Right atrium auricular region (tissue), 2 donors: ENCODE data around the gene LRRC25. TPM values are rescaled to one million over a fixed set of nuclear protein-coding genes. Genes with fewer than 3 reads are reported as not detected.

Experiments
- DNase-seq: peaks from one replicate; pipeline ENCODE4 v3.0.0-alpha.2; 2019; ENCODE audit warnings: low spot score
- H3K27ac ChIP-seq, 2 donors: fragments of 200-600 bp; sonication (generic); 1 replicate in 1 of 2; 2 replicates in 1 of 2; pipeline ENCODE4 v1.5.1; 2016 to 2019
- H3K27me3 ChIP-seq, 2 donors: fragments of 200-600 bp; sonication (generic); one replicate each; pipeline versions ENCODE4 v1.5.1 to v1.6.0; 2017 to 2019
- H3K36me3 ChIP-seq: fragments of 200-600 bp; sonication (generic); one replicate; pipeline ENCODE4 v1.5.1; 2016
- H3K4me1 ChIP-seq, 2 donors: fragments of 200-600 bp; sonication (generic); one replicate each; pipeline versions ENCODE4 v1.5.1 to v1.6.0; 2017 to 2019
- H3K4me3 ChIP-seq, 2 donors: fragments of 200-600 bp; sonication (generic); 1 replicate in 1 of 2; 2 replicates in 1 of 2; pipeline ENCODE4 v1.5.1; 2017 to 2019; ENCODE audit warnings: mild to moderate bottlenecking in 1 of 2, moderate library complexity in 1 of 2
- H3K9me3 ChIP-seq, 2 donors: fragments of 200-600 bp; sonication (generic); one replicate each; pipeline ENCODE4 v1.5.1; 2019
- total RNA-seq, 2 donors: library from RNA; depleted of rRNA; stranded (reverse); fragments of >200 nt; gene quantifications; one replicate each; pipeline ENCODE4 v1.1.0, GENCODE V29; 2016
- TF ChIP-seq, protein P1 (sequence below), 2 donors: fragments of 200-600 bp; sonication (generic); IDR thresholded peaks; one replicate each; pipeline ENCODE4 v1.5.1; 2019; ENCODE audit warnings: antibody characterized with exemption in 2 of 2

LRRC25 gene
- total RNA-seq, 2 donors from 2014 or later = 2.6 to 6.8 TPM

- Histone ChIP-seq H3K9me3 (no peaks in the 10 kb centered on the region), H3K36me3 (no peaks in the 10 kb centered on the region), H3K27ac (peak overlapping the region; percentile 79 to 87), H3K27me3 (no peaks in the 10 kb centered on the region), H3K4me1 (peaks cover 0 to 50% of the 10 kb centered on the region in 2 donors), H3K4me3 (peak overlapping the region; percentile 55 to 63)
- TF ChIP-seq, protein P1, sequence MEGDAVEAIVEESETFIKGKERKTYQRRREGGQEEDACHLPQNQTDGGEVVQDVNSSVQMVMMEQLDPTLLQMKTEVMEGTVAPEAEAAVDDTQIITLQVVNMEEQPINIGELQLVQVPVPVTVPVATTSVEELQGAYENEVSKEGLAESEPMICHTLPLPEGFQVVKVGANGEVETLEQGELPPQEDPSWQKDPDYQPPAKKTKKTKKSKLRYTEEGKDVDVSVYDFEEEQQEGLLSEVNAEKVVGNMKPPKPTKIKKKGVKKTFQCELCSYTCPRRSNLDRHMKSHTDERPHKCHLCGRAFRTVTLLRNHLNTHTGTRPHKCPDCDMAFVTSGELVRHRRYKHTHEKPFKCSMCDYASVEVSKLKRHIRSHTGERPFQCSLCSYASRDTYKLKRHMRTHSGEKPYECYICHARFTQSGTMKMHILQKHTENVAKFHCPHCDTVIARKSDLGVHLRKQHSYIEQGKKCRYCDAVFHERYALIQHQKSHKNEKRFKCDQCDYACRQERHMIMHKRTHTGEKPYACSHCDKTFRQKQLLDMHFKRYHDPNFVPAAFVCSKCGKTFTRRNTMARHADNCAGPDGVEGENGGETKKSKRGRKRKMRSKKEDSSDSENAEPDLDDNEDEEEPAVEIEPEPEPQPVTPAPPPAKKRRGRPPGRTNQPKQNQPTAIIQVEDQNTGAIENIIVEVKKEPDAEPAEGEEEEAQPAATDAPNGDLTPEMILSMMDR (IDR thresholded peaks at IDR 0.05) = peak in 1 of 2 donors; percentile 25
- peak; percentile 77 for DNase-seq
Measured at GRCh38 chr19:18436671-18437490, 39.5 kb upstream of the LRRC25 start.

GRCh38 chr19:18435842-18436670 is 38.6 kb upstream of the LRRC25 start:
- Histone ChIP-seq H3K27ac (peak overlapping the region; percentile 79 to 87), H3K9me3 (no peaks in the 10 kb centered on the region), H3K4me1 (peaks cover 0 to 50% of the 10 kb centered on the region in 2 donors), H3K27me3 (no peaks in the 10 kb centered on the region), H3K36me3 (no peaks in the 10 kb centered on the region), H3K4me3 (peak overlapping the region in 1 of 2 donors; percentile 63)
- no peak for DNase-seq
- TF ChIP-seq, protein P1 (IDR thresholded peaks at IDR 0.05) = no peak

GRCh38 chr19:18435178-18435841 is 37.9 kb upstream of the LRRC25 start:
- H3K27me3 ChIP-seq = no peaks in the 10 kb centered on the region
- H3K36me3 ChIP-seq = no peaks in the 10 kb centered on the region
- DNase-seq = no peak
- H3K9me3 ChIP-seq = no peaks in the 10 kb centered on the region
- TF ChIP-seq, protein P1 (IDR thresholded peaks at IDR 0.05) = no peak
- no peak overlapping the region for H3K4me3 ChIP-seq
- no peak overlapping the region for H3K27ac ChIP-seq
- peaks cover 0 to 52% of the 10 kb centered on the region in 2 donors for H3K4me1 ChIP-seq

- Histone ChIP-seq H3K4me1 (peaks cover 0 to 59% of the 10 kb centered on the region in 2 donors), H3K27ac (peak overlapping the region in 1 of 2 donors; percentile 72), H3K27me3 (no peaks in the 10 kb centered on the region), H3K36me3 (no peaks in the 10 kb centered on the region), H3K4me3 (peak overlapping the region in 1 of 2 donors; percentile 59), H3K9me3 (no peaks in the 10 kb centered on the region)
- DNase-seq = no peak
- TF ChIP-seq, protein P1 (IDR thresholded peaks at IDR 0.05) = no peak
Measured at GRCh38 chr19:18434411-18435175, 37.2 kb upstream of the LRRC25 start.
